GM18873 (cell line): ENCODE measurements around the gene DMAC2.
"Not testable (repeated sequence)": the region's sequence is repeated elsewhere in the genome, so short reads cannot be mapped to it uniquely, and the experiment has no call there.

Experiments used
- ATAC-seq: cut with Tn5 transposase; IDR thresholded peaks from one replicate; pipeline ENCODE4 v1.9.1; 2021; ENCODE audit warnings: mild to moderate bottlenecking, moderate library complexity, moderate number of reproducible peaks; ENCODE audit not compliant: unreplicated experiment, low FRiP score

Gene DMAC2

DNA sequence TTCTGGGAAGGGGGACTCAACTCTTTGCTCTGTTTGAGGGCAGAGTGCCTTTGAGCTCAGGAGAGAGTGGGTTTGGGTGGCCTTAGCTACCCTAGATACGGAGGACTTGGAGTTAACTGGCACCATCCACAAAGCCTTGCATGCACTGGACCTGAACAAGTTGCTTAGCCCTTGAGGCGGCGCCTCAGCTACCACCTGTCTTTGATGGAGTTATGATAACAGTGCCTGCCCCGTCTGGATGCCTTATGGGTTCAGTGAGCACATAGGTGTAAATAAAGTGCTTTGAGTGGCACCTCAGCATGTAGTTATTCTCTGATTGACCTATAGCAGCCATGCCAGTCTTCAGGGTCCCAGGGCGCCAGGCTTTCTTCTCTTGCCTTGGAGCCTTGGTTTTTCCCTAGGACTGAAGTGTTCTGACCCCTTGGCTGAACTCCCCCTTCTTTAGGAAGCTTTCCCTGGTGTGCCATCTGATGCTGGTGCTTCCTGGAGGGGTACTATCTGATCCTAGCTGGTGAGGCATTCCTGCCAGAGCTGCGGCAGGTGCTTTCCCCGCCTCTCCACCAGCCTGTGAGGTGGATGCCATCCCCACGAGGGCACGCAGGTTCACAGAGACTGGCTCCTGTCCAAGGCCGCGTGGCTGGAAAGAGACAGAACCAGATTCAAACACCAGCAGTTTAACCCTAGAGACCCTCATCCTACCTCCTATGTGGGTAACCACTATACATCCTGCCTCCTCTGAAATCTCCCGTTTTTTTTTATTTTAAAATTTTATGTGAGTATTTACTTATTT, 36.3 kb downstream of the DMAC2 start:
- ATAC-seq, result no peak

DNA sequence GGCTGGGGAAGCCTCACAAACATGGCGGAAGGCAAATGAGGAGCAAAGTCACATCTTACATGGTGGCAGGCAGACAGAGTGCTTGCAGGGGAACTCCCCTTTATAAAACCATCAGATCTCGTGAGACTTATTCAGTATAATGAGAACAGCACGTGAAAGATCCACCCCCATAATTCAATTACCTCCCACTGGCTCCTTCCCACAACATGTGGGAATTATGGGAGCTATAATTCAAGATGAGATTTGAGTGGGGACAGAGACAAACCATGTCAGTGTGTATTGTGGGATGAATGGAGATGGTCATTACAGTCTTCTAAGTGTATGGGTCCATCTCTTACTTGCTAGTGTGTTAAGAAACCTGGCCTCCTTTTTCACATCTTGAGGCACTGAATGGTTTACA, 37.7 kb downstream of the DMAC2 start:
- ATAC-seq, result no peak

DNA sequence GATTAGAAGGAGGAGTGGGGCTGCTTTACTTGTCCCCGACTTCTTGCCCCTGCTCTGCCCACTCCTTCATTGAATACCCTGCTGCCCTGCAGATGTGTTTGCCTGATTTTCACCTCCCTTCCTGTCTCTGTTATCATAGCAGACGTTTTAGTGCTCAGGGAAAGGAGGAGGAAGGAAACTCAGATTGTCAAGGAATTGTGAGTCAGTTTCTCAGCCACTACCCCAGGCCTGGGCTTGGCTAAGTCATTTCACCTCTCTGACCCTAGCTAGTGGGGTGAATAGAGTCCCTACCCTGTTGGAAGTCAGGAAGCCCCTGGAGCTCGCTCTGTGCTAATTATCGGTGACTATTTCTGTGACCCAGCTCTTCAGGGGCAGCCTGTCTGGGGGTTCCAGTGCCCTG, 38.2 kb downstream of the DMAC2 start:
- no peak for ATAC-seq

DNA sequence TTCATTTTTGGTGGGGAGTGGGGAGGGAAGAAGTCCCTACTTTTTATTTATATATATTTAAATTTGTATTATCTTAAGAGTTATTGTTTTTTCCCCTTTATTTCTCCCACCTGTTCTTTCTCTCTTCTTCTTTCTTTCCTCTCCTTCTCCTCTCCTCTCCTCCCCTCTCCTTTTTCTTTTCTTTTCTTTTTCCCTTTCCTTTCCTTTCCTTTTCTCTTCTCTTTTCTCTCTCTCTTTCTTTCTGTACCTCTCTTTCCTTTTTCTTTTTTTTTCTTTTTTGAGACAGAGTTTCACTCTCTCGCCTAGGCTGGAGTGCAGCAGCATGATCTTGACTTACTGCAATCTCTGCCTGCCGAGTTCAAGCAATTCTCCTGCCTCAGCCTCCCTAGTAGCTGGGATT, 40.2 kb downstream of the DMAC2 start:
- no peak for ATAC-seq

DNA sequence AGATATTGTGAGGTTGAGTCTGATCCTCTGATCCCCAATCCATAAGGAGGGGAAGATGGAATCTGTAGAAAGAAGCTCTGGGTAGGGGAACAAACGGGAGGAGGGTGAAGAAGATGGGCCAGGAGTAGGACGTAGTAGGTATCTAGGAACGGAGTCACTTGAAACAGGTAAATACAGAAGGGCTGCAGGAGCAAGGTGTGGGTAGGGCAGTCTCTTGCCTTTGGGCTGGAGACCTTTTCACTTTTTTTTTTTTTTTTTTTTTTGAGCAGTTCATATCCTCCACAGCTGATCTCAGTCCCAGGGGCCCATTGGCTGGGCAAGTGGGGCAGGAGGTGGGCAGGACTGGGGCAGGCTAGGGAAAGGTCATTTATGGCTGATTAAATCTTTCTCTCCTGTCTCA, 40.6 kb downstream of the DMAC2 start:
- no peak for ATAC-seq

DNA sequence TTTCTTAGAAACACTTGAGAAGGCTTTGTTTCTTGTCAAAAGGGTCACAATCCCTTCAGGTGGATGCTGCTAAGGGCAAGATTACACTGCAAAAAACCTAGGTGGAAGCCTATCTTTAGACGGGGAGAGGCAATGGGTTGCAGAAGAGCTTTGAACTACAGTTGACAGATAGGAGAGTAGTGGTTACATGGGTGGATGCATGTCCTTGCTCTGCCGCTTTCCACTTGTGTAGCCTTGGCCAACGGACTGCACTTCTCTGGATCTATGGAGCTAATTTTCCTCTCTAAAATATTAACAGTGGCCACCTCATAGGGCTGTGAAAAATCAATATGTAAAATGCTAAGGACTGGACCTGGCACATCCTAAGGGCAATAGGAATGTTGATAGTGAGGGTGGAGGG, 41.1 kb downstream of the DMAC2 start:
- no peak for ATAC-seq

DNA sequence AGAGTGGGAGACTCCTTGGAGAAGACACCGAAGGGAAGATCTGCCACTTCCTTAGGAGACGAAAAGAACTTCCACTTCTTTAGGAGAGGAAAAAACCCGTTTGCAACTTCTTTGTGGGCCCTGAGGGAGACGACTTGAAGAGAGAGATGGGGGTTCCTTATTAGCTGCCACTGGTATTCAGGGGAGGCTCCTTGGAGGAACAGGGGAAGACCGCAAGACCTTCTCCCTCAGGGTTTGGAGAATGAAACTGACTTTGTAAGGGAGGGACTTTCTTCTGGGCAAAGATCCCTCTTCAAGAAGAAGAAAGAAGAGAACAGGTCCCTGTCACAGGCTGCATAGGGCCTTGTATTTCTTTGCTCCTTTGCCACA, 41.7 kb downstream of the DMAC2 start:
- ATAC-seq, result no peak

DNA sequence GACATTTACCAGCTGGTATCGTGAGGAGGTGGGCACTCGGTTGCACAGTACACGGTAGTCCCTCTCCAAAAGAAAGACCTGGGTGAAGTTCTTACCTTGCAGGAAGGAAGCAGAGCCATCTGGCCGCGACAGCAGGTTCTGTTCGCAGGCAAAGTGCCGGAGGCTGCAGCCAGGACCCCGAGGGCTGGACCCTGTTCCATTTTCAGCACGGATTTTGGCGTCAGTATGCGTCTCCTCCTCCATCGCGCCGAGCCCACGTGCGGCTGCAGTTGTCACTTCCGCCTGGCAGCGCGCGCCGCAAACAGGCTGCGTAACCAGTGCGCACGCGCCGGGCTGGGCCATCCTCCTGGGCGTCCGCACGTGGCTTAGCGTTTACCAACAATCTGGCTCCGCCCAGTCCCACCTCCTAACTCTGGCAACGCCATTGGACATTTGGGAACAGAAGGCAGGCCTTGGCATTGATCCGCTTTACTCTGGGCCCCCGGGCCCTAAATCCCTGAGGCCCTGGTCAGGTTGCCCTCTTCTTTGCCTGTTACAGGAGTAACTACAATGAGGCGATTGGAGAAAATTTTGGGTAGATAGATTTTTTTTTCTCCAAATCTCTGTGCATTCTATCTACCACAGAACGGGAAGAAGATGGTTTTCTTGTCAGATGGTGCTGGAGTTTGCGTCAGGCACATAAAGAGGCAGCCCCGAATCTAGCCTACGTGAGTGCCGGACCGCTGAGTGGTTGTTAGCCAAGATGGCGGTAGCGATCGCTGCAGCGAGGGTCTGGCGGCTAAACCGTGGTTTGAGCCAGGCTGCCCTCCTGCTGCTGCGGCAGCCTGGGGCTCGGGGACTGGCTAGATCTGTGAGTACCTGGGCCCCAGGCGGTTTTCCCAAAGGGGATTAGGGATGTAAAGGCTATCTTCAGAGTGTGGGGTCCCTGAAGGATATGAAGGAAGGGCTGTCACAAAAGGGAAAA, 42.3 kb downstream of the DMAC2 start, which contains the start of the genes BCKDHA and EXOSC5:
TSS of gene BCKDHA (plus strand) at position 733 of the 964 bp plus-strand sequence. CDS start at position 743, 10 bp downstream.
TSS of gene EXOSC5 (minus strand) at position 274 of the 964 bp plus-strand sequence. CDS start at position 243, 31 bp downstream.
- ATAC-seq, result peak; percentile 85

DNA sequence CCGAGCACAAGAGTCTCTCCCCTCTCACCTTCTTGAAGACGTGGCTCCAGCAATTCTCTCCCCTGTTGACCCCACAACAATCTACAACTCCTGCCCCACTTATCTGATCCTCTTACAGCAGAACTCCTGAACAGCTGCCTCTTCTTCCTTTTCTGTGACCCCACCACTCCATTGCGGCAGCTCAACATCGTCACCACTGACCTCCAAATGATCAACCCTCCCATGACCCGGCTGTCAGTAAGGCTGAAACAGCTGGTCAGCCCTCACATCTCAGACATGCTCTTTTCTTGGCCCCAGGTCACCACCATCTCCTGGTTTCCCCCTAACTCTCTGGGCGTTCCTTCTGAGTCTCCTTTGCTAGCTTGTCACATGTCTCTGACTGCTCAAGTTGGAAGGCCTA, 44.4 kb downstream of the DMAC2 start:
- ATAC-seq, result no peak

DNA sequence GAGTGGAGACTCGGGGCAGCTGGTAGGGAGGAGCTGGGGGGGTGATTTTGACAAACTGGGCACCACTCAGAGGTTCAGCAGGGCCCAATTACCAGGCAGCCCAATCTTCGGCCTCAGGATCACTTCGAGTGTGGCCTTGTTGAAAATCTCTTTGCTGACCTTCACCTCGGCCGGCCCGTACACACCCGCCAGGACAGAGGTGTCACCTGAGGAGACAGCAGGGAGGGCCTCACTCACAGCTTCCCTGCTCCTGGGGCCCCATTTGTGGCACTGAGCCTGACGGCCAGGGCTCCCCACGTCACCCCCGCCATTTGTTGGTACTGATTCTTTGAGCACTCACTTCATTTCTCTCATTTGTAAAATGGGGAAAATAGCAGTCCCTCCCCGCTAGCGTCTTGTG, 46.9 kb downstream of the DMAC2 start:
- ATAC-seq, result no peak

DNA sequence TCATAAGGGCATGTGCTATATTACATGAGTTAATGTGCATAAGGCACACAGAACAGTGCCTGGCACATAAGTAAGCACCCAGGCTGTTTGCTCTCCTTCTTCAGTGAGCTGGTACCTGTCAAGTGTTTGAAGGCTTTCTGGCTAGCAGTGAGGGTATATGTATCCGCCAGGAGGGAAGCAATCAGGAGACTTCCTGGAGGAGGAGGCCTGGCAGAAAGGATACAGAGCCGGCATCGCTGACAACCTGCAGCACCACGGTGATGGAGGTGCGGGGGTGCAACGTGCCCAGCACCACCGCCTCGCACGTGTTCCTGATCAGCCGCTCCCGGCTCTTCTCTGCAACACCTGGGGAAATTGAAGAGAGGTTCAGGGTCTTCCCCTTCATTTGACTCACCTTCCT, 48.1 kb downstream of the DMAC2 start:
- no peak for ATAC-seq

DNA sequence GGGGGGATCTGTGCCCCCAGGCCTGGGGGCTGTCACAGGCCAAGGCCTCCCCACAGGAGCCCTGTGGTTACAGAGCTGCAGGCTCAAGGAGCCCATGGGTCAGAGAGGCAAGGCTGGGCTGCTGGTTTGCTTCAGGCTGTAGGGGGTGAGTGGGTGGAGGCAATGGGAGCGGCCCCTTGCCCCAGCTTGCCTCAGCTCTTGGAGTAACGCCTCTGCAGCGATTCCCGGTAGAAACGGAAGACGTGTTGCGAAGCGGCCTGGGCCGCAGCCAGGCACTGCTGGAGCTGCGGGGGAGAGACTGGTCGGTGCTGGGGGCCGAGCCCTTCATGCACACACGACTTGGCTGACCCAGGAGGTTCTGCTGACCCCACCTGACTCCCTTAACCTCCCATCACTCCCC, 53.3 kb downstream of the DMAC2 start:
- ATAC-seq, result no peak

DNA sequence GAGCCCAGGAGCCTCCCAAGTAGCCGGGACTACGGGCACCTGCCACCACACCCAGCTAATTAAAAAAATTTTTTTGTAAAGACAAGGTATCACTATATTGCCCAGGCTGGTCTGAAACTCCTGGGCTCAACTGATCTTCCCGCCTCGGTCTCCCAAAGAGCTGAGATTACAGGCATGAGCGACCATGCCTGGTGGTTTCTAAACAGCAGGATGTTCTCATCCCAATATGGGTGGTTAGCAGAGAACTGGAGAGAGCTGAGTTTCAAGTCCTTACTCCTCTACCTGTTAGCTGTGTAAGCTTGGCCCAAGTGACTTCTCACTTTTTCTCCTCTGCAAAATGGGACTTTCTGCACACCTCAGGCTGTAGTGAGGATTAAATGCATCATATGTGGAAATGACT, 55.4 kb downstream of the DMAC2 start:
- no peak for ATAC-seq

DNA sequence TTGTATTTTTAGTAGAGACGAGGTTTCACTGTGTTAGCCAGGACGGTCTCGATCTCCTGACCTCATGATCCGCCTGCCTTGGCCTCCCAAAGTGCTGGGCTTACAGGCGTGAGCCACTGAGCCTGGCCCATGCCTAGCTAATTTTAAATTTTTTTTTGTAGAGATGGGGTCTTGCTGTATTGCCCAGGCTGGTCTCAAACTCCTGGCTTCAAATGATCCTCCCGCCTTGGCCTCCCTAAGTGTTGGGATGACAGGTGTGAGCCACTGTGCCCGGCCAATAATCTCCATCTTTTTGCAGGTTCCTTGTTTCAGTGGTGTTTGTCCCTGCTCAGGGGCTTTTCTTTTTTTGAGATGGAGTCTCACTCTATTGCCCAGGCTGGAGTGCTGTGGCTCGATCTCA, 58.2 kb downstream of the DMAC2 start:
- not testable (repeated sequence) for ATAC-seq
